SK-N-DZ (cell line): ENCODE results near the gene ARL8B.
A peak's percentile ranks its signal among the peaks of the same experiment; 100 is the strongest.

Experiments
- DNase-seq: peaks from one replicate; pipeline ENCODE4 v3.0.0-alpha.2; 2015; ENCODE audit warnings: low spot score
- small RNA-seq, 2 experiments: library from RNA; depleted of rRNA; stranded (forward); fragments of <200 nt; gene quantifications; one replicate each; pipeline ENCODE3, GENCODE V24; 2014

ARL8B gene

GRCh38 chr3:5205165-5205941 is 83.3 kb downstream of the ARL8B start:
- no peak for DNase-seq

GRCh38 chr3:5210926-5211325 is 88.8 kb downstream of the ARL8B start:
- DNase-seq, result no peak

- DNase-seq, result no peak
Measured at GRCh38 chr3:5212628-5213573, 90.8 kb downstream of the ARL8B start.

- DNase-seq, result no peak
Measured at GRCh38 chr3:5213574-5213966, 91.5 kb downstream of the ARL8B start.

- no peak for DNase-seq
Measured at GRCh38 chr3:5214352-5214751, 92.3 kb downstream of the ARL8B start.

GRCh38 chr3:5217824-5218595 is 95.9 kb downstream of the ARL8B start:
- DNase-seq, result no peak

- DNase-seq, result no peak
Measured at GRCh38 chr3:5218815-5219214, 96.7 kb downstream of the ARL8B start.

- DNase-seq, result no peak
Measured at GRCh38 chr3:5219216-5219615, 97.1 kb downstream of the ARL8B start.

- DNase-seq, result no peak
Measured at GRCh38 chr3:5220193-5220592, 98.1 kb downstream of the ARL8B start.

- DNase-seq, result no peak
Measured at GRCh38 chr3:5220667-5221431, 98.8 kb downstream of the ARL8B start.

GRCh38 chr3:5221701-5222100 is 99.6 kb downstream of the ARL8B start:
- no peak for DNase-seq

- no peak for DNase-seq
Measured at GRCh38 chr3:5222283-5223005, 100.4 kb downstream of the ARL8B start.

- DNase-seq, result peak; percentile 37
Measured at GRCh38 chr3:5226783-5227182, 104.7 kb downstream of the ARL8B start.

GRCh38 chr3:5227812-5228211 is 105.7 kb downstream of the ARL8B start:
- DNase-seq, result no peak

- DNase-seq, result no peak
Measured at GRCh38 chr3:5229414-5229813, 107.3 kb downstream of the ARL8B start.

Small RNAs within 50 kb of the gene (small RNA-seq; reads per million reads assigned to genes)
- gene AC090955.1 (0 reads per million in 2 experiments), gene RF00019 (0 reads per million in 2 experiments)
